Measurements from ENCODE around the gene TRIML2.

TRIML2 gene

GRCh38 chr4:188082796-188083195, 26.6 kb downstream of the TRIML2 start:
- no peak for ATAC-seq
- no peak for TF ChIP-seq OSR1 (CRISPR knock-in tag; IDR thresholded peaks at IDR 0.05)
- TF ChIP-seq TCF4 (CRISPR knock-in tag; IDR thresholded peaks at IDR 0.05; ENCODE audit: borderline replicate concordance) = no peak
- no peak for TF ChIP-seq ZNF565 (CRISPR knock-in tag; conservative IDR thresholded peaks at IDR 0.05; ENCODE audit: low read depth)
- no peak for TF ChIP-seq PPARA (CRISPR knock-in tag; IDR thresholded peaks at IDR 0.05; ENCODE audit: borderline replicate concordance)
- TF ChIP-seq ZNF8 (CRISPR knock-in tag; IDR thresholded peaks at IDR 0.05) = no peak
- no peak for TF ChIP-seq ARNTL (CRISPR knock-in tag; IDR thresholded peaks at IDR 0.05; ENCODE audit: borderline replicate concordance, low read depth)
- no peak for TF ChIP-seq TSHZ2 (CRISPR knock-in tag; IDR thresholded peaks at IDR 0.05)
- no peak for TF ChIP-seq SNAI2 (CRISPR knock-in tag; IDR thresholded peaks at IDR 0.05)
- TF ChIP-seq GLIS3 (CRISPR knock-in tag; IDR thresholded peaks at IDR 0.05) = no peak
- TF ChIP-seq ISL1 (CRISPR knock-in tag; IDR thresholded peaks at IDR 0.05) = no peak
- no peak for TF ChIP-seq CREB5 (CRISPR knock-in tag; IDR thresholded peaks at IDR 0.05; ENCODE audit: low read depth)
- no peak for TF ChIP-seq CSRNP3 (CRISPR knock-in tag; IDR thresholded peaks at IDR 0.05)
- TF ChIP-seq RARB (CRISPR knock-in tag; IDR thresholded peaks at IDR 0.05) = no peak
- TF ChIP-seq POU6F1 (CRISPR knock-in tag; IDR thresholded peaks at IDR 0.05; ENCODE audit: borderline replicate concordance, low read depth) = no peak
- TF ChIP-seq ZNF70 (CRISPR knock-in tag; IDR thresholded peaks at IDR 0.05) = no peak
- TF ChIP-seq ZFP30 (CRISPR knock-in tag; IDR thresholded peaks at IDR 0.05) = no peak
- TF ChIP-seq, protein P1, sequence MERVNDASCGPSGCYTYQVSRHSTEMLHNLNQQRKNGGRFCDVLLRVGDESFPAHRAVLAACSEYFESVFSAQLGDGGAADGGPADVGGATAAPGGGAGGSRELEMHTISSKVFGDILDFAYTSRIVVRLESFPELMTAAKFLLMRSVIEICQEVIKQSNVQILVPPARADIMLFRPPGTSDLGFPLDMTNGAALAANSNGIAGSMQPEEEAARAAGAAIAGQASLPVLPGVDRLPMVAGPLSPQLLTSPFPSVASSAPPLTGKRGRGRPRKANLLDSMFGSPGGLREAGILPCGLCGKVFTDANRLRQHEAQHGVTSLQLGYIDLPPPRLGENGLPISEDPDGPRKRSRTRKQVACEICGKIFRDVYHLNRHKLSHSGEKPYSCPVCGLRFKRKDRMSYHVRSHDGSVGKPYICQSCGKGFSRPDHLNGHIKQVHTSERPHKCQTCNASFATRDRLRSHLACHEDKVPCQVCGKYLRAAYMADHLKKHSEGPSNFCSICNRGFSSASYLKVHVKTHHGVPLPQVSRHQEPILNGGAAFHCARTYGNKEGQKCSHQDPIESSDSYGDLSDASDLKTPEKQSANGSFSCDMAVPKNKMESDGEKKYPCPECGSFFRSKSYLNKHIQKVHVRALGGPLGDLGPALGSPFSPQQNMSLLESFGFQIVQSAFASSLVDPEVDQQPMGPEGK (CRISPR knock-in tag; IDR thresholded peaks at IDR 0.05; ENCODE audit: borderline replicate concordance) = no peak
- TF ChIP-seq ZFP3 (CRISPR knock-in tag; IDR thresholded peaks at IDR 0.05) = no peak
- no peak for TF ChIP-seq ZC3H10 (CRISPR knock-in tag; IDR thresholded peaks at IDR 0.05)

DNA sequence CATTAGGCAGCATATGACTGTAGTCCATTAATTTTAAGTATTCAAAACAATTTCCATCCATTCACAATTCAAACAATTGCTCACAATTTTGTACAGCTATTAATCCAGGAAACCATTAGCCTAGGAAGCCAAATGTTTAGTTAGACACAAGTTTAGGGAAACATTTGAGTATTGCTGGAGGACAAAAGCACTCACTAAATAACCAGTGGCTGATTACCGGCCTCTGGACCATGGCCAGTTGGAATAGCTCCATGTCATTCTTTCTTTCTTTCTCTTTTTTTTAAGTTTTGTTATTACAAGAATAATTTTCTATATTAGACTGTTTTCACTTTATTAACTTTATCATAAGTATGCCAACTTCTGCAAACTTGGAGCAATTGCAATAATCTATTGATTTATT, 31.3 kb downstream of the TRIML2 start:
- no peak for TF ChIP-seq TSHZ2 (CRISPR knock-in tag; IDR thresholded peaks at IDR 0.05)
- no peak for TF ChIP-seq CSDC2 (CRISPR knock-in tag; IDR thresholded peaks at IDR 0.05)
- TF ChIP-seq ZNF565 (CRISPR knock-in tag; conservative IDR thresholded peaks at IDR 0.05; ENCODE audit: low read depth) = no peak
- ATAC-seq = no peak
